ENCODE data around the gene CCL4L2.
"Not testable (repeated sequence)": the region's sequence is repeated elsewhere in the genome, so short reads cannot be mapped to it uniquely, and the experiment has no call there.

CCL4L2 gene

DNA sequence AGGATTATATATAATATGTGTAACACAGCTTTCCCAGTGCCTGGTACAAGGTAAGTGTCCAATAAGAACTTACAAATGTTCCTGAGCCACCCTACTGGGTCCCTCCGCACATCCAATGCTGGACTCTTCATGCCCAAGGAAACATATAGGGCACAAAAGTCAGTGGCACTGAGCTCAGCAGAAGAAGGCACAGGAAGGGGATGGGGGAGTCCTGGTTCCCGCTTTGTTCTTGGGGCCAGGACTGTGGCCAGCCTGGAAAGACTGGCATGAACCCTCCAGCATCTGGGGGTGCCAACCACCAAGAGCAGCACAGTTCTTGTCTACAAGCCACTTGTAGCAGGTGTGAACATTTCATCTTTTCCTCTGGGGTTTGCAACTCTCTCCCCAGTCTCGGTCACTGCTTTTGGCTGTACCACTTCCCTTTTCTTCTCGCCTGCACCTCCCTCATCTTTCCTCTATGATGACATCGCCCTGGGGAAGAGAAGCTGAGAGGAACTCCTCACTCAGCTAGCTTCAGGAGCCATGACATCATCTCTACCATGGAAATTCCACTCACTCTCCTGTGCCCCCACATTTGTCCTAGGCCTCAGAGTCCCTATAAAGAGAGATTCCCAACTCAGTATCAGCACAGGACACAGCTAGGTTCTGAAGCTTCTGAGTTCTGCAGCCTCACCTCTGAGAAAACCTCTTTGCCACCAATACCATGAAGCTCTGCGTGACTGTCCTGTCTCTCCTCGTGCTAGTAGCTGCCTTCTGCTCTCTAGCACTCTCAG is at the start of gene CCL4L2:
TSS of gene CCL4L2 (plus strand) at position 625 of the 773 bp plus-strand sequence.
- not testable (repeated sequence) for DNase-seq (ENCODE audit: low read depth in 3 of 3)

- DNase-seq (ENCODE audit: low read depth in 3 of 3): not testable (repeated sequence)
These were observed 42.0 kb upstream of the CCL4L2 start for GRCh38 chr17:36168836-36169235.

DNA sequence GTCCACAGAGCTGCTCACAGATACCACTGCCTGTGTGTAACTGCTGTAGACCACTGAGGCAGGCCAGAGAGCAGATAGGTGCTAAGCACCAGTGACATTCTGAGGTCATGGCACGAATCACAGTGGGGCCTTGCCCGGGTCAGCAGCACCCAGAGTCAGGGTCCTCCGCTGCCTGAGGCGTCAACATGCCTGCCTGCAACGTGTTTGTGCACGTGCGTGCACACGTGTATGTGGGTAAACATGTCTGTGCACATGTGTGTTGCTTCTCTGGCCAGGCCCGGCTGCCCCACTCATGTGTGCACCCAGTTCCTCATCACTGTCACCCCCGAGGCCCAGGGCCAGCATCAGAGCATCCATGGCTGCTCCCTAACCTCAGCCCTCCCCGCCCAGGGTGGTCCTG is 34.3 kb upstream of the CCL4L2 start, which contains the start of gene TBC1D3B:
TSS of gene TBC1D3B (minus strand) at position 101 of the 400 bp plus-strand sequence. CDS start 1,586 bp downstream, outside the sequence.
- not testable (repeated sequence) for DNase-seq (ENCODE audit: low read depth in 3 of 3)

- not testable (repeated sequence) for DNase-seq (ENCODE audit: low read depth in 3 of 3)
These were observed 29.3 kb upstream of the CCL4L2 start for GRCh38 chr17:36181446-36182175.

GRCh38 chr17:36182176-36183000 is 28.5 kb upstream of the CCL4L2 start:
- no peak for DNase-seq (ENCODE audit: low read depth in 3 of 3)

- DNase-seq (ENCODE audit: low read depth in 3 of 3): no peak
These were observed 27.6 kb upstream of the CCL4L2 start for GRCh38 chr17:36183001-36183971.

- DNase-seq (ENCODE audit: low read depth in 3 of 3): no peak
These were observed 26.7 kb upstream of the CCL4L2 start for GRCh38 chr17:36184023-36184765.

DNA sequence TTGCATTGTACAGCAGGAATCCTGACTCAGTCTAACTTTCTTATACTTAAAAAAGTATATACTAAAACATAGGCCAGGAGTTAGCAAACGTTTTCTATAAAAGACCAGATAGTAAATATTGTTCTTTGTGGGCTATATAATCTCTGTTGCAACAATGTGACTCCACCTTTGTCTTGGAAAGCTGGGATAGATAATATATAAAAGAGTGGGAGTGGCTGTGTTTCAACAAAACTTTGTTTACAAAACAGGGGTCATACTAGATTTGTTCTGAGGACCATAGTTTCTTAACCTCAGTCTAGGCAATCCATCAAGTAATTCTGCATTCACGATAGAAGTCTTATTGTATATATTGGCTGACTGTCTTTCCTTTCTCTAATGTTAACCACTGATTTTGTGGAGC is 25.4 kb upstream of the CCL4L2 start:
- no peak for DNase-seq (ENCODE audit: low read depth in 3 of 3)

DNA sequence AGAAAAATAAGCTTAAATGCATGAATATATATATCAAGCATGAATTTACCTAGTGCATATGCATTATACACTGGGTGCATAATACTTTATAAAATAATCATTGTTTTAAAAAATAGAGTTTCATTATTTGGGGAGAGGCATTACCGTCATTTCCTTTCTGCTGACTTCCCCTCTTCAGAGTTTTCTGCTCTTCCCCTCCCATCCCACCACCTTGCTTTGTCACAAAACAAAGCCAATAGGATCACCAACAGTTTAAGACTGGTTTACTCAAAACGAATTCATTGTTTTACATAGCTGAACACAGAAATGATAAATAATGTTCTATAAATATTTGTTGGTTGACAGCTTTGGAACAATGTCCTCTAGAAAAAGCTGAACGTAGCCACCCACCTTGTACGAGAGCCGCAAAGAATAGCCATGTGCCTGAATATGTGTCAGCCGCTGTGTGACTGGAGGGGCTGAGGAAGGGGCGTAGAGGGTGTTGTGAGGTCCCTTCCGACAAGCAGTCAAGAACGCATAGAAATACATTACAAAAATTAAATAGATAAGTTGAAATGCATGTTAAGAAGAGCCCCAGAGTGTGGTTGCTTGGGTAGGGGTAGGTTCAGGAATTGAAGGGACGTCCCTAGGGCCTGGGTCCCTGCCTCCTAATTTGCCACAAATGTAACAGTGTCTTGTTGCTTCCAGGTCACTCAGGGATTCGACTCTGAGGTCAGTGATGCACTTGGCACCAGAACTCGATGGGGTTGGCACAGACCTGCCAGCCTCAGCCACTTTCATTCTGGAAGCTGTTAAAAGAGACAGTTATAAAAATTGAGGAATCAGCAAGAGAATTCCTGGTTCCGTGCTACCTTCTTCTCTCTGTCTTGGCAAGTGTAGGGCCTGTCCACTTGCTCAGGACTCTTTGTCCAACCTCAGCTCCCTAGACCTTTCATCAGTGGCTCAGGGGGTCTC is 23.8 kb upstream of the CCL4L2 start:
- DNase-seq (ENCODE audit: low read depth in 3 of 3): not testable (repeated sequence)

- DNase-seq (ENCODE audit: low read depth in 3 of 3): not testable (repeated sequence)
These were observed 22.8 kb upstream of the CCL4L2 start for GRCh38 chr17:36187943-36188665.

- no peak for DNase-seq (ENCODE audit: low read depth in 3 of 3)
These were observed 22.0 kb upstream of the CCL4L2 start for GRCh38 chr17:36188891-36189306.

GRCh38 chr17:36189993-36190392 is 20.9 kb upstream of the CCL4L2 start:
- DNase-seq (ENCODE audit: low read depth in 3 of 3): not testable (repeated sequence)

DNA sequence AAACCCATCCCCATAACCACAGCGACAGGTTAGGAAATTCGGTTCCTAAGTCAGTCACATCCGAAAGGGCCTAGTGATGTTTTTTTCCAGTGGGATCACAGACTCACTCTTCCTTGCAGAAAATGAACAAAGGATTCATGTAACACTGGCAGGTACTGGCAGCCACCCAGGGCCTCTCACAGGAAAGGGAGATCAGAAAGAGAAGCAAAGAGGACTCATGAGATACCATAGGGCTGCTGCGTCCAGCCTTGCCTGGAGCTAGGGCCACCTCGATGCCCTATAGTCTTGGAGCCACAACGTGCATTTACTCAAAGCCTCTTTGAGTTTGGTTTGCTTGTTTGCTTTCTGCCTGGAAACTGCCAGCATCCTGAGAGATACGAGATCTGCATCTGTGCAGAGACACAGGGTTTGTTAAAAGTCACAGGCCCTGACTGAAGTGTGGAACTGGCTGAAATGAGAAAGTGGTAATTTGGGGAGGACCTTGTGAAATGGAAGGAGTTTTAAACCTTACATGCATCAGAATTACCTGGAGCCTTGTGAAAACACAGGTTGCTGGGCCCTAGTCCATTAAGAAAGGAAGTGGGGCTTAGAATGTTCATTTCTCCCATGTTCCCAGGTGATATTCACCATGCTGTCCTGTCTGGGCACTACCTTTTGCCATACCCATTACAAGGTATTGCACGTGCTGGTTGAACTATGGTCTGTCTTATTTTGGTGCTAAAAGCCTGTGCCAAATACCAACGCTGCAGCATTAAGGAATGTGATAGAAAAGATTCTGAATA is 20.1 kb upstream of the CCL4L2 start:
- DNase-seq (ENCODE audit: low read depth in 3 of 3): not testable (repeated sequence)

GRCh38 chr17:36193216-36193775 is 17.6 kb upstream of the CCL4L2 start:
- no peak for DNase-seq (ENCODE audit: low read depth in 3 of 3)

- not testable (repeated sequence) for DNase-seq (ENCODE audit: low read depth in 3 of 3)
These were observed 16.6 kb upstream of the CCL4L2 start for GRCh38 chr17:36194147-36194831.

DNA sequence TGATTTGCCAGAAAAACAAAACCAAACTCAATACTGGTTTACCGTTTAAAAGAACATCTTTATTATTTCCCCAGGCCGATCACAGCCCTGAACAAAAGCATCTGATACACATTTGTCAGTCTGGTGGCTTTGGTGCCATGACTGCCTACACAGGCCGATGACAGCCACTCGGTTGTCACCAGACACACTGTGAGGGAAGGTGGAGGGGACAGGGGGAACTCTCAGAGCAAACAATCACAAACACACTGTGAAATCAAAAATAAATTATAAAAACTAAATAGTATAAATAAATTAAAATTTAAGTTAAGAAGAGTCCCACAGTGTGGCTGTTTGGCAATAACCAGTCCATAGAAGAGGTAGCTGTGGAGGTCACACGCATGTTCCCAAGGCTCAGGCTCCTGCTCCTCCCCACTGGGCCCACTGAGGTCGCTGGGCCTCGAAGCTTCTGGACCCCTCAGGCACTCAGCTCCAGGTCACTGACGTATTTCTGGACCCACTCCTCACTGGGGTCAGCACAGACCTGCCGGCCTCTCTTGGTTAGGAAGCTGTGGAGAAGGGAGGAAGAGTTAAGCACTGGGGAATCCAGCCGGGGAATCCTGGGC is 15.9 kb upstream of the CCL4L2 start:
- not testable (repeated sequence) for DNase-seq (ENCODE audit: low read depth in 3 of 3)

Data from stimulated activated CD4-positive, alpha-beta T cell treated with anti-CD3 and anti-CD28 coated beads, TNF-alpha, amount 100 ng/mL, for 24 hours (primary cell).